ENCODE measurements around the gene TANC1. TPM values are rescaled to one million over a fixed set of nuclear protein-coding genes. Genes with fewer than 3 reads are reported as not detected.

TANC1 gene
- total and polyA plus RNA-seq, 2 of the 4 experiments (the other 2 are of a cell fraction): 10.2 to 12.9 TPM

DNA sequence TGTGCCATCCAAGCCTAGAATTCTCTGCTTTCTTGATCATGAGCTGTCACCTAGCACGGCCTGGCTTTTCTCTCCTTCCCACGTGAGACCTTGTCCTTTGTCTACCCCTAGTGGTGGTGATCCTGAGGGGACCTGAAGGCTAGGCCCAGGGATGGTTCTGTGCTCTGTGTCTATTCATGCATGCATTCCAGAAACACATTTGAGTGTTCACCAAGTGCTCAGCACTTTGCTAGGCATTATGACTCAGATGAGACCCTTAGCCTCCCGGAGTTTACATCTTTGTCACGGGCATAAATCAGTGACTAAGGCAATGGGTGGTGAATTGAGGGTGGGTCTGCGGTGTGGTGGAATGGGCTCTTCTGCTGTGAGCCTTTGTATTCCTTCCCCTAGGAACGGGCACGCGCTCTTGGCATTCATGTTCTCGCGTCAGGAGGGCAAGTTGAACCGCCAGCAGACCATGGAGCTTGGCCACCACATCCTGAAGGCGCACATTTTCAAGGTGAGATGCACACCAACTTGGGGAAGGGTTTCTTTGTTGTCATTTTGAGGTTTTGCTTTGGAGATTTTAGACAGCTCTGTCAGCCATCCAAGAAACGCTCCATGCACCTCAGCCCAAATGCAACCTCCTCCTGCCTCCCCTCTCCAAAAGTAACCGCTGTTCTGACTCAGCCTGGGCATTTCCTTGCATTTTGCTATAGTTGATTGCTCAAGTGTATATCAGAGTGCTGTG is 217.1 kb downstream of the TANC1 start (continued):
- TF ChIP-seq, protein P1, sequence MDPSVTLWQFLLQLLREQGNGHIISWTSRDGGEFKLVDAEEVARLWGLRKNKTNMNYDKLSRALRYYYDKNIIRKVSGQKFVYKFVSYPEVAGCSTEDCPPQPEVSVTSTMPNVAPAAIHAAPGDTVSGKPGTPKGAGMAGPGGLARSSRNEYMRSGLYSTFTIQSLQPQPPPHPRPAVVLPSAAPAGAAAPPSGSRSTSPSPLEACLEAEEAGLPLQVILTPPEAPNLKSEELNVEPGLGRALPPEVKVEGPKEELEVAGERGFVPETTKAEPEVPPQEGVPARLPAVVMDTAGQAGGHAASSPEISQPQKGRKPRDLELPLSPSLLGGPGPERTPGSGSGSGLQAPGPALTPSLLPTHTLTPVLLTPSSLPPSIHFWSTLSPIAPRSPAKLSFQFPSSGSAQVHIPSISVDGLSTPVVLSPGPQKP (IDR thresholded peaks at IDR 0.05; ENCODE audit: borderline replicate concordance, low read depth, low read length): no peak

DNA sequence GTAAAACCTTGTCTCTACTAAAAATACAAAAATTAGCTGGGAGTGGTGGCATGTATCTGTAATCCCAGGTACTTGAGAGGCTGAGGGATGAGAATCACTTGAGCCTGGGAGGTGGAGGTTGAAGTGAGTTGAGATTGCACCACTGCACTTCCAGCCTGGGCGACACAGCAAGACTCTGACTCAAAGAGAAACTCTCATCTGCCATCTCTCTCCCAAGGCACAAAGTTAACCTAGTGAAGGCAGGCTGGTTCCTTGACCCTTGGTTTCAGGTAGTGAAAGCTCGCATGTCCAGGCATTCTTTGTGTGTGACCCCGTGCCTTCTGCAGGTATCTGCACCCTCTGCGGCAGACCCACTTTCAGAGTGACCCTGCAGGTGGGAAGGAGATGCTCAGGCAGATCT is 218.0 kb downstream of the TANC1 start:
- dilution Hi-C loops (cut with HindIII; ENCODE audit: low sequenced_read_pairs, unreplicated experiment): no loop called here
- Histone ChIP-seq H4K8ac (ENCODE audit: low read depth in 2 of 2, low read length in 2 of 2) (no peak overlapping the region), H3K36me3 (ENCODE audit: control insufficient read depth, insufficient read depth, low read length) (peaks cover 48% of the 10 kb centered on the region), H3K9me3 (ENCODE audit: control insufficient read depth, insufficient read depth, low read length) (no peaks in the 10 kb centered on the region), H3K9me1 (ENCODE audit: insufficient read depth, low read length) (peaks cover 20% of the 10 kb centered on the region), H3K18ac (ENCODE audit: low read depth, low read length) (no peak overlapping the region), H2AK5ac (ENCODE audit: low read depth, low read length) (no peak overlapping the region), H3K27ac (ENCODE audit: insufficient read depth, low read length) (no peak overlapping the region), H4K20me1 (ENCODE audit: insufficient read depth, low read length) (peaks cover 10% of the 10 kb centered on the region), H4K91ac (ENCODE audit: insufficient read depth, low read depth, low read length) (no peak overlapping the region), H4K5ac (ENCODE audit: low read depth, low read length) (no peak overlapping the region), H3K23ac (ENCODE audit: low read depth, low read length) (no peak overlapping the region), H2BK15ac (ENCODE audit: low read depth, low read length) (no peak overlapping the region), H3K27me3 (ENCODE audit: control insufficient read depth, insufficient read depth, low read length) (no peaks in the 10 kb centered on the region), H3K4me2 (ENCODE audit: low read depth, low read length) (no peak overlapping the region), H3K9ac (ENCODE audit: low read depth, low read length) (no peak overlapping the region), H2BK5ac (ENCODE audit: low read depth, low read length, poor library complexity, severe bottlenecking) (no peak overlapping the region), H3K4ac (ENCODE audit: low read depth, low read length) (no peak overlapping the region), H3K4me1 (ENCODE audit: control insufficient read depth, insufficient read depth, low read length) (peaks cover 5% of the 10 kb centered on the region), H3K79me1 (ENCODE audit: low read depth in 1 of 2, low read length in 2 of 2) (peaks cover 0 to 31% of the 10 kb centered on the region in 2 experiments; a peak in 3 of 4 replicates), H3K56ac (ENCODE audit: extremely low read depth, insufficient read depth, low read length) (no peak overlapping the region), H3K14ac (replicated peaks; ENCODE audit: low read depth, low read length) (no peak overlapping the region), H2BK120ac (ENCODE audit: low read depth, low read length) (no peak overlapping the region), H2AFZ (replicated peaks; ENCODE audit: low read length, poor library complexity) (no peak overlapping the region), H2AK9ac (replicated peaks; ENCODE audit: low read depth, low read length, poor library complexity) (no peak overlapping the region), H2BK20ac (ENCODE audit: low read depth, low read length) (no peak overlapping the region; the same call in 1 of the 2 replicates), H3K4me3 (ENCODE audit: insufficient read depth, low read depth, low read length) (no peak overlapping the region)
- DNase-seq (no peak), ATAC-seq (ENCODE audit: low read depth) (no peak)
- intact Hi-C loops (cut with micrococcal nuclease): loop anchor here (5.0 kb wide), 1 partner anchor 284 kb away; no protein-coding TSS in a partner anchor
- CTCF ChIA-PET: no interaction called here
- BruUV-seq (replicated peaks): no TSS peak
- POLR2A ChIA-PET (ENCODE audit: unreplicated experiment): no interaction called here
- 92% methylated on average over 3 of the region's 4 CpGs; no CpG with 5 or more reads in 1 of the 2 experiments for WGBS, 2 experiments (ENCODE audit: extremely low coverage in 2 of 2, insufficient read length in 1 of 2)
- in situ Hi-C loops (cut with MboI; ENCODE audit: low sequenced_read_pairs): no loop called here
- TF ChIP-seq CEBPB (IDR thresholded peaks at IDR 0.05; ENCODE audit: low read depth, low read length) (no peak), MXI1 (IDR thresholded peaks at IDR 0.05; ENCODE audit: borderline replicate concordance, low read depth, low read length) (no peak), FOS (IDR thresholded peaks at IDR 0.05; ENCODE audit: low read depth, low read length) (no peak), RAD21 (IDR thresholded peaks at IDR 0.05; ENCODE audit: low read length) (no peak), SMC3 (IDR thresholded peaks at IDR 0.05; ENCODE audit: low read depth, low read length) (no peak), CHD1 (IDR thresholded peaks at IDR 0.05; ENCODE audit: low read depth, low read length) (no peak), MAZ (IDR thresholded peaks at IDR 0.05; ENCODE audit: borderline replicate concordance, low read depth, low read length) (no peak)
- TF ChIP-seq, protein P1 (IDR thresholded peaks at IDR 0.05; ENCODE audit: borderline replicate concordance, low read depth, low read length): no peak

Measured in IMR-90 (cell line).